Raji (cell line): ENCODE data around the gene PIH1D1.

ENCODE experiments used
- POLR2A ChIP-seq: IDR thresholded peaks from 2 replicates; pipeline ENCODE4 v1.6.1; 2011; ENCODE audit warnings: low read depth, low read length, control low read depth; ENCODE audit not compliant: insufficient read depth

PIH1D1 gene

GRCh38 chr19:49433240-49433901, 18.2 kb downstream of the PIH1D1 start:
- TF ChIP-seq POLR2A = no peak

- no peak for TF ChIP-seq POLR2A
Observed at GRCh38 chr19:49432141-49433073, 19.2 kb downstream of the PIH1D1 start.

GRCh38 chr19:49431330-49431749, 20.3 kb downstream of the PIH1D1 start:
- no peak for TF ChIP-seq POLR2A

- TF ChIP-seq POLR2A = no peak
Observed at GRCh38 chr19:49430678-49431329, 20.8 kb downstream of the PIH1D1 start.

- TF ChIP-seq POLR2A = no peak
Observed at GRCh38 chr19:49430172-49430677, 21.4 kb downstream of the PIH1D1 start.

GRCh38 chr19:49428547-49429451, 22.8 kb downstream of the PIH1D1 start:
- TF ChIP-seq POLR2A = no peak

- TF ChIP-seq POLR2A = no peak
Observed at GRCh38 chr19:49427855-49428546, 23.6 kb downstream of the PIH1D1 start.

GRCh38 chr19:49427339-49427738, 24.3 kb downstream of the PIH1D1 start:
- no peak for TF ChIP-seq POLR2A

- TF ChIP-seq POLR2A = no peak
Observed at GRCh38 chr19:49425922-49426592, 25.6 kb downstream of the PIH1D1 start.

GRCh38 chr19:49425178-49425577, 26.4 kb downstream of the PIH1D1 start, which contains the start of gene GFY:
TSS of gene GFY (plus strand) at chr19:49425388. CDS start at chr19:49426431, 1,043 bp downstream.
- TF ChIP-seq POLR2A = no peak

- TF ChIP-seq POLR2A = no peak
Observed at GRCh38 chr19:49423985-49424303, 27.7 kb downstream of the PIH1D1 start.

- no peak for TF ChIP-seq POLR2A
Observed at GRCh38 chr19:49423071-49423984, 28.3 kb downstream of the PIH1D1 start, which contains the start of gene PTH2. TSS of gene PTH2 (minus strand) at chr19:49423441. CDS start at chr19:49423339, 102 bp downstream.
